ENCODE results near the gene GPR153.

Gene GPR153

GRCh38 chr1:6251681-6252373 is 9.1 kb downstream of the GPR153 start:
- H3K27ac ChIP-seq (ENCODE audit: low read depth, low read length): no peak overlapping the region
- no peak overlapping the region for H4K12ac ChIP-seq (ENCODE audit: low read depth, low read length)
- H3K18ac ChIP-seq (ENCODE audit: low read length): no peak overlapping the region
- H2BK5ac ChIP-seq (ENCODE audit: low read depth, low read length, poor library complexity): no peak overlapping the region
- no CpG with 5 or more reads among the region's 15 CpGs for WGBS (ENCODE audit: extremely low coverage, insufficient coverage, insufficient read length)
- H2BK120ac ChIP-seq (ENCODE audit: insufficient read depth, low read length, poor library complexity): no peak overlapping the region
- no peaks in the 10 kb centered on the region for H3K36me3 ChIP-seq (ENCODE audit: control insufficient read depth in 1 of 2, insufficient read depth in 2 of 2, low read length in 2 of 2)
- peaks cover 0 to 3% of the 10 kb centered on the region in 2 experiments for H3K4me1 ChIP-seq (ENCODE audit: control insufficient read depth in 1 of 2, insufficient read depth in 2 of 2, low read length in 2 of 2)
- peaks cover 12% of the 10 kb centered on the region for H3K9me3 ChIP-seq (ENCODE audit: insufficient read depth, low read depth, low read length)
- H4K8ac ChIP-seq (ENCODE audit: low read depth, low read length): no peak overlapping the region
- no peak overlapping the region for H3K4me2 ChIP-seq (ENCODE audit: low read length)
- no peak overlapping the region for H4K91ac ChIP-seq (ENCODE audit: low read depth, low read length)
- H3K79me1 ChIP-seq (ENCODE audit: low read length): no peaks in the 10 kb centered on the region
- H3K9ac ChIP-seq (ENCODE audit: low read length): no peak overlapping the region
- H3K23ac ChIP-seq (ENCODE audit: low read length): no peak overlapping the region
- peaks cover 31% of the 10 kb centered on the region for H3K27me3 ChIP-seq (ENCODE audit: insufficient read depth, low read length)
- no peak overlapping the region for H3K4ac ChIP-seq (ENCODE audit: low read depth, low read length)
- no peak overlapping the region for H2BK12ac ChIP-seq (ENCODE audit: low read length)
- no peak for DNase-seq
- H2AK5ac ChIP-seq (ENCODE audit: low read length): no peak overlapping the region
- H2AFZ ChIP-seq (ENCODE audit: insufficient read depth, low read length, poor library complexity): no peak overlapping the region
- no peaks in the 10 kb centered on the region for H3K79me2 ChIP-seq (ENCODE audit: control insufficient read depth, insufficient read depth, low read length, poor library complexity)
- H3K4me3 ChIP-seq (ENCODE audit: low read depth, low read length): no peak overlapping the region
- H3K14ac ChIP-seq (ENCODE audit: low read length): no peak overlapping the region

DNA sequence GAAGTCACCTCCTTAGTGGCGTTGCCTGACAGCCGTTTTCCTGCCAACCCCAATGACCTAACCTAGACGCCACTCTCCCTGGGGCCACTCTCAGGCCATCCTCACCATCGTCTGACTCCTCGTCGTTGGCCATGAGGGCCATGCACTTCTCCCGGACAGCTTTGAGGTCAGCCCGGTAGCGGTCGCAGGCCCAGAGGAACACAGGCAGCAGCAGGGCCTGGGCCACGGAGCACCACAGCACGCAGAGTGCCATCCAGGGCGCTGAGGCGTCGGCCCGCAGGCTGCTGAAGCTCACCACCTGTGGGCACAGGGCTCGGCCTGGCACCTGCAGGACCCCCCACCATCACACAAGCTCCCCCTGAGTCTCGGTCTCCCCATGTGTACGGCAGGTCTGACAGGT is 9.7 kb downstream of the GPR153 start:
- H3K27me3 ChIP-seq (ENCODE audit: insufficient read depth, low read length): peaks cover 35% of the 10 kb centered on the region
- no peak overlapping the region for H3K14ac ChIP-seq (ENCODE audit: low read length)
- H3K9ac ChIP-seq (ENCODE audit: low read length): no peak overlapping the region
- peaks cover 12% of the 10 kb centered on the region for H3K9me3 ChIP-seq (ENCODE audit: insufficient read depth, low read depth, low read length)
- no peak overlapping the region for H3K4me2 ChIP-seq (ENCODE audit: low read length)
- no peaks in the 10 kb centered on the region for H3K79me2 ChIP-seq (ENCODE audit: control insufficient read depth, insufficient read depth, low read length, poor library complexity)
- no CpG with 5 or more reads among the region's 19 CpGs for WGBS (ENCODE audit: extremely low coverage, insufficient coverage, insufficient read length)
- no peaks in the 10 kb centered on the region for H3K79me1 ChIP-seq (ENCODE audit: low read length)
- H3K27ac ChIP-seq (ENCODE audit: low read depth, low read length): no peak overlapping the region
- DNase-seq: no peak
- H2BK5ac ChIP-seq (ENCODE audit: low read depth, low read length, poor library complexity): no peak overlapping the region
- H2AFZ ChIP-seq (ENCODE audit: insufficient read depth, low read length, poor library complexity): no peak overlapping the region
- no peak overlapping the region for H4K8ac ChIP-seq (ENCODE audit: low read depth, low read length)
- H3K4me1 ChIP-seq (ENCODE audit: control insufficient read depth in 1 of 2, insufficient read depth in 2 of 2, low read length in 2 of 2): peaks cover 0 to 3% of the 10 kb centered on the region in 2 experiments
- no peak overlapping the region for H3K23ac ChIP-seq (ENCODE audit: low read length)
- no peak overlapping the region for H3K18ac ChIP-seq (ENCODE audit: low read length)
- no peak overlapping the region for H4K12ac ChIP-seq (ENCODE audit: low read depth, low read length)
- H3K4me3 ChIP-seq (ENCODE audit: low read depth, low read length): peak overlapping the region; percentile 18
- no peak overlapping the region for H2BK12ac ChIP-seq (ENCODE audit: low read length)
- no peak overlapping the region for H2AK5ac ChIP-seq (ENCODE audit: low read length)
- no peak overlapping the region for H2BK120ac ChIP-seq (ENCODE audit: insufficient read depth, low read length, poor library complexity)
- no peaks in the 10 kb centered on the region for H3K36me3 ChIP-seq (ENCODE audit: control insufficient read depth in 1 of 2, insufficient read depth in 2 of 2, low read length in 2 of 2)
- H3K4ac ChIP-seq (ENCODE audit: low read depth, low read length): no peak overlapping the region
- H4K91ac ChIP-seq (ENCODE audit: low read depth, low read length): no peak overlapping the region

DNA sequence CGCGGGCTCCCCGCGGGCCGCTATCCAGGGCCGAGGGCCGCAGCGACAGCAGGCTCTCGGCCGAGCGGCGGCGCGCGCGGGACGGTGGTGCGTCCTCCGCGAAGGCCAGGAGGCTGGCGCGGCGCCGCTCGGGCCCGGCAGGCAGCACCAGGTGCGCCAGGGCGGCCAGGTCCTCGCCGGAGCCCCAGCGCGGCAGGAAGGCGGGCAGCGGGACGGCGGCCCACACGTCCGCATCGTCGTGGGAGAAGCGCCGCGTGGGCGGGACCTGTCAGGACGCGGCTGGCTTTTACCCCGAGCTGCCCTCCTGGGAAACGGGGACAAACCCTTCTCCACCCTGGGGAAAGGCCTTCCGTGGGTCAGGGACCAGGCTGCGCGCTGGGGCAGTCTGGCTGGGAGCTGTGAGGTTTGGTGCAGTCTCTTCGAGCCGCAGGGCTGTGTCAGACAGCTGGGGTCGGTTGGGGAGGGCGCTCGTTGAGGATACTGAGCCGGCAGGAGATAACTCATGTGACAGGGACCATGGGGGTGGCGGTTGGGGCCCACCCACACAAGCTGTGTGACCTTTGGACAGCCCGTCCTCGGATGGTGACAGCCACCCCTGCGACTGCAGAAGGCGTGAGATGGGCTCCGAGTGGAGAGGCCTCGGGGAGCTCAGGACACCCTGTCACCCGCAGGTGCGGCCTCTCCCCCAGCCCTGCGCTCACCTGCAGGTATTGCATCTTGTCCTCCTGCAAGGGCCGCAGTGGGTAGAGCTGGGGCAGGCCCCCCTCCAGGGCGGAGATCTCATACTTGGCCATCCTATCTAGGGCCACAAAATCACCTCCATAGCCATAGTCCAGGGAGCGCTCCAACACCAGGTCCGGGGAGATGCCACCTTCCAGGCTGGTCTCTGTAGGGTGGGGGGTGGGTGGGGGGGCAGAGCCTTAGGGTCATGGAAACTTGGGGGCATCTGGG is 10.9 kb downstream of the GPR153 start:
- H2AFZ ChIP-seq (ENCODE audit: insufficient read depth, low read length, poor library complexity): no peak overlapping the region
- no peak overlapping the region for H2AK5ac ChIP-seq (ENCODE audit: low read length)
- H3K9me3 ChIP-seq (ENCODE audit: insufficient read depth, low read depth, low read length): peaks cover 12% of the 10 kb centered on the region
- no peak overlapping the region for H4K91ac ChIP-seq (ENCODE audit: low read depth, low read length)
- H3K4me1 ChIP-seq (ENCODE audit: control insufficient read depth in 1 of 2, insufficient read depth in 2 of 2, low read length in 2 of 2): peaks cover 2 to 3% of the 10 kb centered on the region in 2 experiments
- no peak overlapping the region for H2BK5ac ChIP-seq (ENCODE audit: low read depth, low read length, poor library complexity)
- H3K36me3 ChIP-seq (ENCODE audit: control insufficient read depth in 1 of 2, insufficient read depth in 2 of 2, low read length in 2 of 2): no peaks in the 10 kb centered on the region
- H3K23ac ChIP-seq (ENCODE audit: low read length): no peak overlapping the region
- peak overlapping the region; percentile 32 for H3K4me2 ChIP-seq (ENCODE audit: low read length)
- no peak overlapping the region for H3K4ac ChIP-seq (ENCODE audit: low read depth, low read length)
- no peak overlapping the region for H3K14ac ChIP-seq (ENCODE audit: low read length)
- no peak overlapping the region for H3K4me3 ChIP-seq (ENCODE audit: low read depth, low read length)
- H2BK12ac ChIP-seq (ENCODE audit: low read length): no peak overlapping the region
- no peak overlapping the region for H3K27ac ChIP-seq (ENCODE audit: low read depth, low read length)
- H3K18ac ChIP-seq (ENCODE audit: low read length): no peak overlapping the region
- H4K12ac ChIP-seq (ENCODE audit: low read depth, low read length): no peak overlapping the region
- no CpG with 5 or more reads among the region's 71 CpGs for WGBS (ENCODE audit: extremely low coverage, insufficient coverage, insufficient read length)
- no peaks in the 10 kb centered on the region for H3K79me1 ChIP-seq (ENCODE audit: low read length)
- no peaks in the 10 kb centered on the region for H3K79me2 ChIP-seq (ENCODE audit: control insufficient read depth, insufficient read depth, low read length, poor library complexity)
- H2BK120ac ChIP-seq (ENCODE audit: insufficient read depth, low read length, poor library complexity): no peak overlapping the region
- no peak for DNase-seq
- H4K8ac ChIP-seq (ENCODE audit: low read depth, low read length): no peak overlapping the region
- H3K9ac ChIP-seq (ENCODE audit: low read length): no peak overlapping the region
- H3K27me3 ChIP-seq (ENCODE audit: insufficient read depth, low read length): peaks cover 46% of the 10 kb centered on the region

DNA sequence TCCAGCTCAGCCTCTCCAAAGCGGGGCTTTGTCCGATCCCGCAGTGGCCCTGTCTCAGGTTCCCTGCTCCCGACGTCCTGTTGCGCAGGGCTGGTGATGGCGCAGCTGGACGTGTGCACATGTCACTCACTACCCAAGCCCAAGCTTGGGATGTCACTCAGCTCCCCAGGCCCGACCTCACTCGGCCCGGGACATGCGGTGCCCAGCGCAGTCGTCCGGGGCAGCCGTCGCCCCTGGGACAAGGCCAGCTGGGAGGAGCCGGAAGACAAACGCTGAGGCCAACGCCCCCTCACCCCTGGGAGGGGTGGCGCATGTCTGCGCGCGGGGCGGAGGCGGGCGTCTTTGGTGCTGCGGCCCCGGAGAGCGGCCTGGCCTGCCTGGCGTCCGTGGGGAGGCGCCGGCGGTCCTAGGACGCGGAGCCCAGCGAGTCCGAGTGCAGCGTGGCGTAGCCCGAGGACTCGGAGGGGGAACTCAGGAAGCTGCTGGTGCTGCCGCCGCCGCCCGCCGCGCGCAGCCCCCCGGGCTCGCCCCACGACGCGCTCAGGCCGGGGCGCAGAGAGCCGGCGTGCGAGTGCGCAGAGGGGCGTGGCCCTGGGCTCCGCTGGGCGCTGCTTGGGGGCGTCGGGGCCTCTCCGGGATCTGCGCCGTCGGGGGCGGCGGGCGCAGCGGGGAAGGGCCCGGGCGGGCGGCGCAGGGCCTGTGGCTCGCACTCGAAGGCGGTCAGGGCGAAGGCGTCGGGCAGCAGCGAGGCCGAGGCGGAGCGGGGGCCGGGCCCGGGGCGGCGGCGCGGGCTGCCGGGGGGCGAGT is 11.8 kb downstream of the GPR153 start:
- WGBS (ENCODE audit: extremely low coverage, insufficient coverage, insufficient read length): no CpG with 5 or more reads among the region's 96 CpGs
- Histone ChIP-seq H3K4me3 (ENCODE audit: low read depth, low read length) (no peak overlapping the region), H3K4me1 (ENCODE audit: control insufficient read depth in 1 of 2, insufficient read depth in 2 of 2, low read length in 2 of 2) (peaks cover 2 to 3% of the 10 kb centered on the region in 2 experiments), H2AK5ac (ENCODE audit: low read length) (no peak overlapping the region), H4K12ac (ENCODE audit: low read depth, low read length) (no peak overlapping the region), H3K27ac (ENCODE audit: low read depth, low read length) (no peak overlapping the region), H3K36me3 (ENCODE audit: control insufficient read depth in 1 of 2, insufficient read depth in 2 of 2, low read length in 2 of 2) (no peaks in the 10 kb centered on the region), H3K4ac (ENCODE audit: low read depth, low read length) (no peak overlapping the region), H2AFZ (ENCODE audit: insufficient read depth, low read length, poor library complexity) (no peak overlapping the region), H3K9me3 (ENCODE audit: insufficient read depth, low read depth, low read length) (peaks cover 12% of the 10 kb centered on the region), H3K79me1 (ENCODE audit: low read length) (no peaks in the 10 kb centered on the region), H3K79me2 (ENCODE audit: control insufficient read depth, insufficient read depth, low read length, poor library complexity) (no peaks in the 10 kb centered on the region), H3K27me3 (ENCODE audit: insufficient read depth, low read length) (peaks cover 53% of the 10 kb centered on the region), H3K4me2 (ENCODE audit: low read length) (peak overlapping the region; percentile 39), H3K14ac (ENCODE audit: low read length) (no peak overlapping the region), H2BK5ac (ENCODE audit: low read depth, low read length, poor library complexity) (no peak overlapping the region), H2BK12ac (ENCODE audit: low read length) (no peak overlapping the region), H3K18ac (ENCODE audit: low read length) (no peak overlapping the region), H4K91ac (ENCODE audit: low read depth, low read length) (no peak overlapping the region), H3K23ac (ENCODE audit: low read length) (no peak overlapping the region), H2BK120ac (ENCODE audit: insufficient read depth, low read length, poor library complexity) (no peak overlapping the region), H4K8ac (ENCODE audit: low read depth, low read length) (no peak overlapping the region), H3K9ac (ENCODE audit: low read length) (no peak overlapping the region)
- no peak for DNase-seq
